HepG2 (cell line): ENCODE results near the gene EMC8. TPM values are rescaled to one million over a fixed set of nuclear protein-coding genes. Genes with fewer than 3 reads are reported as not detected.

Source experiments
- FOXO1 ChIP-seq: sonication (generic); formaldehyde crosslinking; IDR thresholded peaks from 2 replicates; pipeline ENCODE4 v1.4.0; 2020; ENCODE audit warnings: missing genetic modification reagents
- HCFC1 ChIP-seq: fragments of 150-350 bp; IDR thresholded peaks from 2 replicates; pipeline ENCODE4 v1.6.1; 2014; ENCODE audit warnings: low read depth, low read length
- HDAC6 ChIP-seq: fragments of 200-600 bp; sonication (generic); IDR thresholded peaks from 2 replicates; pipeline ENCODE4 v1.7.0; 2017; ENCODE audit warnings: mild to moderate bottlenecking, antibody characterized with exemption, low read length, low read depth
- HNRNPLL ChIP-seq: fragments of 200-400 bp; formaldehyde crosslinking; IDR thresholded peaks from 2 replicates; pipeline ENCODE4 v1.6.1; 2017; ENCODE audit warnings: mild to moderate bottlenecking, low read depth, low read length; ENCODE audit not compliant: poor library complexity, severe bottlenecking
- ISL2 ChIP-seq: sonication (generic); formaldehyde crosslinking; IDR thresholded peaks from 2 replicates; pipeline ENCODE4 v1.5.0; 2020; ENCODE audit warnings: missing genetic modification reagents
- KDM4B ChIP-seq: sonication (generic); formaldehyde crosslinking; IDR thresholded peaks from 2 replicates; pipeline ENCODE4 v1.4.0; 2020; ENCODE audit warnings: missing genetic modification reagents
- KLF6 ChIP-seq: IDR thresholded peaks from 2 replicates; pipeline ENCODE4 v1.8.0; 2016; ENCODE audit warnings: missing biosample characterization, missing genetic modification reagents
- MED13 ChIP-seq: sonication (generic); formaldehyde crosslinking; IDR thresholded peaks from 2 replicates; pipeline ENCODE4 v1.5.0; 2020; ENCODE audit warnings: missing genetic modification reagents
- MYNN ChIP-seq: sonication (generic); formaldehyde crosslinking; IDR thresholded peaks from 2 replicates; pipeline ENCODE4 v1.4.0; 2020; ENCODE audit warnings: mild to moderate bottlenecking, low read depth, missing genetic modification reagents
- POLR2G ChIP-seq: fragments of 200-400 bp; formaldehyde crosslinking; IDR thresholded peaks from 2 replicates; pipeline ENCODE4 v1.6.1; 2018; ENCODE audit warnings: mild to moderate bottlenecking, low read depth, low read length, moderate library complexity
- RORA ChIP-seq: sonication (generic); formaldehyde crosslinking; IDR thresholded peaks from 2 replicates; pipeline ENCODE4 v1.5.0; 2020; ENCODE audit warnings: mild to moderate bottlenecking, missing genetic modification reagents, moderate library complexity
- TBP ChIP-seq: sonication (generic); formaldehyde crosslinking; IDR thresholded peaks from 2 replicates; pipeline ENCODE4 v1.5.0; 2020; ENCODE audit warnings: missing genetic modification reagents
- TOPORS ChIP-seq: sonication (generic); formaldehyde crosslinking; IDR thresholded peaks from 2 replicates; pipeline ENCODE4 v1.8.0; 2023; ENCODE audit warnings: mild to moderate bottlenecking, missing genetic modification reagents
- XRCC5 ChIP-seq: fragments of 200-400 bp; formaldehyde crosslinking; optimal IDR thresholded peaks from 2 replicates; pipeline ENCODE3; 2017; ENCODE audit warnings: mild to moderate bottlenecking, low read length
- ZNF160 ChIP-seq: sonication (generic); formaldehyde crosslinking; IDR thresholded peaks from 2 replicates; pipeline ENCODE4 v1.8.0; 2022; ENCODE audit warnings: mild to moderate bottlenecking, inconsistent platforms, missing genetic modification reagents
- ZNF329 ChIP-seq: sonication (generic); formaldehyde crosslinking; IDR thresholded peaks from 2 replicates; pipeline ENCODE4 v1.9.0; 2021; ENCODE audit warnings: low read depth, mild to moderate bottlenecking, missing genetic modification reagents
- ZNF335 ChIP-seq: sonication (generic); formaldehyde crosslinking; IDR thresholded peaks from 2 replicates; pipeline ENCODE4 v1.4.0; 2020; ENCODE audit warnings: missing genetic modification reagents
- ZNF343 ChIP-seq: sonication (generic); formaldehyde crosslinking; IDR thresholded peaks from 2 replicates; pipeline ENCODE4 v1.4.0; 2020; ENCODE audit warnings: mild to moderate bottlenecking, missing genetic modification reagents
- ZNF562 ChIP-seq: sonication (generic); formaldehyde crosslinking; IDR thresholded peaks from 2 replicates; pipeline ENCODE4 v1.8.0; 2022; ENCODE audit warnings: missing genetic modification reagents, borderline replicate concordance
- ZNF569 ChIP-seq: sonication (generic); formaldehyde crosslinking; IDR thresholded peaks from 2 replicates; pipeline ENCODE4 v1.5.0; 2020; ENCODE audit warnings: mild to moderate bottlenecking, missing genetic modification reagents, moderate library complexity, borderline replicate concordance
- ZNF879 ChIP-seq: sonication (generic); formaldehyde crosslinking; IDR thresholded peaks from 2 replicates; pipeline ENCODE4 v1.8.1; 2023; ENCODE audit warnings: missing genetic modification reagents
- polyA plus RNA-seq, 8 experiments: library from polyadenylated mRNA; depleted of rRNA in 3 of 8; stranded (reverse) in 7 of 8; unstranded in 1 of 8; fragments of >200 nt; fragmentation: Illumina TruSeq in 4 of 8; extraction: Trizol in 4 of 8; gene quantifications; 2 replicates each; pipeline versions ENCODE4 v1.2.1 to v1.2.3, GENCODE V29; 2011 to 2016; ENCODE audit warnings: low read depth in 4 of 8, missing spikeins in 1 of 8, mixed read lengths in 1 of 8; ENCODE audit not compliant: insufficient read depth in 1 of 8
- total RNA-seq, 5 experiments: library from RNA; depleted of rRNA; stranded (reverse); fragments of >200 nt; fragmentation: Illumina TruSeq; extraction: Trizol; gene quantifications; 2 replicates each; pipeline ENCODE4 v1.2.3, GENCODE V29; 2016; ENCODE audit warnings: low read depth in 1 of 5
- TF ChIP-seq, protein P1 (sequence below): sonication (generic); formaldehyde crosslinking; IDR thresholded peaks from 2 replicates; pipeline ENCODE4 v1.5.0; 2020; ENCODE audit warnings: mild to moderate bottlenecking, missing genetic modification reagents, borderline replicate concordance
- TF ChIP-seq, protein P2 (sequence below): sonication (generic); formaldehyde crosslinking; IDR thresholded peaks from 2 replicates; pipeline ENCODE4 v1.8.1; 2023; ENCODE audit warnings: missing genetic modification reagents, inconsistent platforms, borderline replicate concordance
- TF ChIP-seq, protein P3 (sequence below): sonication (generic); formaldehyde crosslinking; IDR thresholded peaks from 2 replicates; pipeline ENCODE4 v1.5.0; 2020; ENCODE audit warnings: missing genetic modification reagents
- TF ChIP-seq, protein P4 (sequence below): sonication (generic); formaldehyde crosslinking; IDR thresholded peaks from 2 replicates; pipeline ENCODE4 v1.4.0; 2020; ENCODE audit warnings: missing genetic modification reagents
- TF ChIP-seq, protein P5 (sequence below): sonication (generic); formaldehyde crosslinking; conservative IDR thresholded peaks from 2 replicates; pipeline ENCODE4 v1.4.0; 2020; ENCODE audit warnings: missing genetic modification reagents

The EMC8 gene
- total and polyA plus RNA-seq, 2 of the 13 experiments (the other 11 are each of a cell fraction or from before 2014, with no cell fraction given), result 55.0 to 76.0 TPM

DNA sequence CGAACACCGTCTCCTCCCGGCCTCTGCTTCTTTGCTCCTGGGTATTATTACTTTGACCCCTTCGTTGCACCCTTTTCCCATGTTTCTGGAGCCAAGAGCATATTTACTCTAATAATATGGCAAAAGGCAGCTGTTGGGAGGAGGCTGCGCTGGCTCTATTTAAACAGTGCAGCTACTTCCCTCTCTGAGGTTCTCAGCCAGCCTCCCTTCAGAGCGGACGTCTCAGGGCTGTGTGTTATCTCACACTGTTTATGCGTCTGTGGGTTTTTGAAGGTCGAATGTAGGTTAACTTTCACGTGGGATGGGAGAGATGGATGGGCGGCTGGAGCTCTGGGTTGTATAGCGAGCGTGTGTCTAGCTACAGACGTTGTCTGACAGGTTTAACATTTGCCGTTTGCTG, 45.4 kb upstream of the EMC8 start (continued):
- TF ChIP-seq, protein P1, sequence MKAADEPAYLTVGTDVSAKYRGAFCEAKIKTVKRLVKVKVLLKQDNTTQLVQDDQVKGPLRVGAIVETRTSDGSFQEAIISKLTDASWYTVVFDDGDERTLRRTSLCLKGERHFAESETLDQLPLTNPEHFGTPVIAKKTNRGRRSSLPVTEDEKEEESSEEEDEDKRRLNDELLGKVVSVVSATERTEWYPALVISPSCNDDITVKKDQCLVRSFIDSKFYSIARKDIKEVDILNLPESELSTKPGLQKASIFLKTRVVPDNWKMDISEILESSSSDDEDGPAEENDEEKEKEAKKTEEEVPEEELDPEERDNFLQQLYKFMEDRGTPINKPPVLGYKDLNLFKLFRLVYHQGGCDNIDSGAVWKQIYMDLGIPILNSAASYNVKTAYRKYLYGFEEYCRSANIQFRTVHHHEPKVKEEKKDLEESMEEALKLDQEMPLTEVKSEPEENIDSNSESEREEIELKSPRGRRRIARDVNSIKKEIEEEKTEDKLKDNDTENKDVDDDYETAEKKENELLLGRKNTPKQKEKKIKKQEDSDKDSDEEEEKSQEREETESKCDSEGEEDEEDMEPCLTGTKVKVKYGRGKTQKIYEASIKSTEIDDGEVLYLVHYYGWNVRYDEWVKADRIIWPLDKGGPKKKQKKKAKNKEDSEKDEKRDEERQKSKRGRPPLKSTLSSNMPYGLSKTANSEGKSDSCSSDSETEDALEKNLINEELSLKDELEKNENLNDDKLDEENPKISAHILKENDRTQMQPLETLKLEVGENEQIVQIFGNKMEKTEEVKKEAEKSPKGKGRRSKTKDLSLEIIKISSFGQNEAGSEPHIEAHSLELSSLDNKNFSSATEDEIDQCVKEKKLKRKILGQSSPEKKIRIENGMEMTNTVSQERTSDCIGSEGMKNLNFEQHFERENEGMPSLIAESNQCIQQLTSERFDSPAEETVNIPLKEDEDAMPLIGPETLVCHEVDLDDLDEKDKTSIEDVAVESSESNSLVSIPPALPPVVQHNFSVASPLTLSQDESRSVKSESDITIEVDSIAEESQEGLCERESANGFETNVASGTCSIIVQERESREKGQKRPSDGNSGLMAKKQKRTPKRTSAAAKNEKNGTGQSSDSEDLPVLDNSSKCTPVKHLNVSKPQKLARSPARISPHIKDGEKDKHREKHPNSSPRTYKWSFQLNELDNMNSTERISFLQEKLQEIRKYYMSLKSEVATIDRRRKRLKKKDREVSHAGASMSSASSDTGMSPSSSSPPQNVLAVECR (CRISPR knock-in tag), result peak; percentile 33; the same call in 1 of the 2 replicates
- TF ChIP-seq ZNF879 (CRISPR knock-in tag) (no peak), MYNN (CRISPR knock-in tag) (no peak), RORA (CRISPR knock-in tag) (no peak), ZNF569 (no peak), KLF6 (no peak), XRCC5 (no peak), ZNF343 (CRISPR knock-in tag) (no peak), TBP (CRISPR knock-in tag) (no peak), KDM4B (CRISPR knock-in tag) (no peak), FOXO1 (CRISPR knock-in tag) (peak; percentile 48; the same call in 1 of the 2 replicates), ZNF329 (CRISPR knock-in tag) (no peak), ZNF562 (CRISPR knock-in tag) (no peak), MED13 (CRISPR knock-in tag) (no peak), HDAC6 (no peak), HNRNPLL (no peak), POLR2G (no peak), TOPORS (no peak), ISL2 (no peak), ZNF160 (CRISPR knock-in tag) (no peak), HCFC1 (no peak), ZNF335 (no peak)
- TF ChIP-seq, protein P2, sequence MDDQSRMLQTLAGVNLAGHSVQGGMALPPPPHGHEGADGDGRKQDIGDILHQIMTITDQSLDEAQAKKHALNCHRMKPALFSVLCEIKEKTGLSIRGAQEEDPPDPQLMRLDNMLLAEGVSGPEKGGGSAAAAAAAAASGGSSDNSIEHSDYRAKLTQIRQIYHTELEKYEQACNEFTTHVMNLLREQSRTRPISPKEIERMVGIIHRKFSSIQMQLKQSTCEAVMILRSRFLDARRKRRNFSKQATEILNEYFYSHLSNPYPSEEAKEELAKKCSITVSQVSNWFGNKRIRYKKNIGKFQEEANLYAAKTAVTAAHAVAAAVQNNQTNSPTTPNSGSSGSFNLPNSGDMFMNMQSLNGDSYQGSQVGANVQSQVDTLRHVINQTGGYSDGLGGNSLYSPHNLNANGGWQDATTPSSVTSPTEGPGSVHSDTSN, result no peak
- TF ChIP-seq, protein P3, sequence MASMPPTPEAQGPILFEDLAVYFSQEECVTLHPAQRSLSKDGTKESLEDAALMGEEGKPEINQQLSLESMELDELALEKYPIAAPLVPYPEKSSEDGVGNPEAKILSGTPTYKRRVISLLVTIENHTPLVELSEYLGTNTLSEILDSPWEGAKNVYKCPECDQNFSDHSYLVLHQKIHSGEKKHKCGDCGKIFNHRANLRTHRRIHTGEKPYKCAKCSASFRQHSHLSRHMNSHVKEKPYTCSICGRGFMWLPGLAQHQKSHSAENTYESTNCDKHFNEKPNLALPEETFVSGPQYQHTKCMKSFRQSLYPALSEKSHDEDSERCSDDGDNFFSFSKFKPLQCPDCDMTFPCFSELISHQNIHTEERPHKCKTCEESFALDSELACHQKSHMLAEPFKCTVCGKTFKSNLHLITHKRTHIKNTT (CRISPR knock-in tag), result no peak
- TF ChIP-seq, protein P4, sequence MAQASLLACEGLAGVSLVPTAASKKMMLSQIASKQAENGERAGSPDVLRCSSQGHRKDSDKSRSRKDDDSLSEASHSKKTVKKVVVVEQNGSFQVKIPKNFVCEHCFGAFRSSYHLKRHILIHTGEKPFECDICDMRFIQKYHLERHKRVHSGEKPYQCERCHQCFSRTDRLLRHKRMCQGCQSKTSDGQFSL (CRISPR knock-in tag), result no peak
- TF ChIP-seq, protein P5, sequence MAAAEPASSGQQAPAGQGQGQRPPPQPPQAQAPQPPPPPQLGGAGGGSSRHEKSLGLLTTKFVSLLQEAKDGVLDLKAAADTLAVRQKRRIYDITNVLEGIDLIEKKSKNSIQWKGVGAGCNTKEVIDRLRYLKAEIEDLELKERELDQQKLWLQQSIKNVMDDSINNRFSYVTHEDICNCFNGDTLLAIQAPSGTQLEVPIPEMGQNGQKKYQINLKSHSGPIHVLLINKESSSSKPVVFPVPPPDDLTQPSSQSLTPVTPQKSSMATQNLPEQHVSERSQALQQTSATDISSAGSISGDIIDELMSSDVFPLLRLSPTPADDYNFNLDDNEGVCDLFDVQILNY (CRISPR knock-in tag), result no peak
